H1 (cell line): ENCODE results near the gene ECD. TPM values are rescaled to one million over a fixed set of nuclear protein-coding genes. Genes with fewer than 3 reads are reported as not detected.

Source experiments
- BRCA1 ChIP-seq: IDR thresholded peaks from 2 replicates; pipeline ENCODE4 v1.6.1; 2012; ENCODE audit warnings: low read depth, low read length, improper control_type of control experiment
- CBX8 ChIP-seq: fragments of 300-800, 300-1000 bp; sonication (generic); IDR thresholded peaks from 2 replicates; pipeline ENCODE4 v1.7.1; 2016; ENCODE audit warnings: low read depth, low read length, borderline replicate concordance
- CEBPB ChIP-seq: IDR thresholded peaks from 2 replicates; pipeline ENCODE4 v1.6.1; 2012; ENCODE audit warnings: low read depth, low read length
- CHD2 ChIP-seq: IDR thresholded peaks from 2 replicates; pipeline ENCODE4 v1.6.1; 2012; ENCODE audit warnings: low read length, improper control_type of control experiment
- CTBP2 ChIP-seq: IDR thresholded peaks from 2 replicates; pipeline ENCODE4 v1.7.0; 2011; ENCODE audit warnings: borderline replicate concordance, mild to moderate bottlenecking, moderate library complexity, mixed read lengths, low read length; ENCODE audit not compliant: insufficient read depth, insufficient read length
- EGR1 ChIP-seq: IDR thresholded peaks from 2 replicates; pipeline ENCODE4 v1.6.1; 2011; ENCODE audit warnings: low read depth, low read length, borderline replicate concordance
- GTF2F1 ChIP-seq: IDR thresholded peaks from 2 replicates; pipeline ENCODE4 v1.6.1; 2012; ENCODE audit warnings: low read depth, low read length, improper control_type of control experiment, borderline replicate concordance
- JUND ChIP-seq: IDR thresholded peaks from 2 replicates; pipeline ENCODE4 v1.6.1; 2011; ENCODE audit warnings: mild to moderate bottlenecking, improper control_type of control experiment, low read length
- MAX ChIP-seq: IDR thresholded peaks from 2 replicates; pipeline ENCODE4 v1.6.1; 2012; ENCODE audit warnings: inconsistent platforms
- NANOG ChIP-seq: IDR thresholded peaks from 2 replicates; pipeline ENCODE4 v1.6.1; 2011; ENCODE audit warnings: low read length, low read depth, mild to moderate bottlenecking, inconsistent platforms; ENCODE audit not compliant: insufficient read depth, poor library complexity, severe bottlenecking
- RAD21 ChIP-seq, 2 experiments: IDR thresholded peaks in 1 of 2; conservative IDR thresholded peaks in 1 of 2; 2 replicates each; pipeline ENCODE4 v1.6.1; 2011; ENCODE audit warnings: low read depth in 2 of 2, low read length in 2 of 2, improper control_type of control experiment in 1 of 2, inconsistent platforms in 1 of 2, mild to moderate bottlenecking in 1 of 2, moderate library complexity in 1 of 2
- RXRA ChIP-seq: IDR thresholded peaks from 2 replicates; pipeline ENCODE4 v1.6.1; 2011; ENCODE audit warnings: low read depth, mild to moderate bottlenecking, low read length, moderate library complexity; ENCODE audit not compliant: insufficient read depth
- SIN3A ChIP-seq, 2 experiments: IDR thresholded peaks in 1 of 2; conservative IDR thresholded peaks in 1 of 2; 2 replicates each; pipeline ENCODE4 v1.6.1; 2011 to 2012; ENCODE audit warnings: low read length in 2 of 2, improper control_type of control experiment in 1 of 2, low read depth in 1 of 2, mild to moderate bottlenecking in 1 of 2
- SIX5 ChIP-seq: IDR thresholded peaks from 2 replicates; pipeline ENCODE4 v1.6.1; 2011; ENCODE audit warnings: mild to moderate bottlenecking, low read depth, low read length
- SP2 ChIP-seq: IDR thresholded peaks from 2 replicates; pipeline ENCODE4 v1.6.1; 2012; ENCODE audit warnings: mild to moderate bottlenecking, low read length, inconsistent platforms
- SRF ChIP-seq: IDR thresholded peaks from 2 replicates; pipeline ENCODE4 v1.6.1; 2011; ENCODE audit warnings: mild to moderate bottlenecking, low read depth, low read length, moderate library complexity
- SUZ12 ChIP-seq: fragments of 200-600 bp; sonication (generic); IDR thresholded peaks from 2 replicates; pipeline ENCODE4 v1.6.1; 2012; ENCODE audit warnings: mild to moderate bottlenecking, inconsistent platforms, low read length, moderate library complexity, mixed read lengths
- TAF7 ChIP-seq: optimal IDR thresholded peaks from 2 replicates; pipeline ENCODE3; 2011; ENCODE audit warnings: low read depth, mild to moderate bottlenecking, inconsistent platforms, low read length, moderate library complexity, borderline replicate concordance
- USF2 ChIP-seq: IDR thresholded peaks from 2 replicates; pipeline ENCODE4 v1.6.1; 2011; ENCODE audit warnings: low read length, improper control_type of control experiment
- ZNF274 ChIP-seq: IDR thresholded peaks from 2 replicates; pipeline ENCODE4 v1.7.0; 2012; ENCODE audit warnings: low read length, borderline replicate concordance; ENCODE audit errors: extremely low read depth
- polyA plus RNA-seq, 7 experiments: library from polyadenylated mRNA; depleted of rRNA in 3 of 7; stranded (reverse) in 5 of 7; unstranded in 2 of 7; fragments of >200 nt in 5 of 7; fragments of 200-250 nt in 2 of 7; gene quantifications; 1 replicate in 5 of 7; 2 replicates in 1 of 7; 4 replicates in 1 of 7; pipeline versions ENCODE4 v1.2.1 to v1.2.3, GENCODE V29; 2011 to 2013; ENCODE audit warnings: missing spikeins in 2 of 7, mixed read lengths in 2 of 7
- total RNA-seq: library from RNA; stranded (reverse); fragmentation: NEBNext Ultra II Directional; extraction: Animal tissue kit (Norgen Biotek cat#: 25700); gene quantifications from 2 replicates; pipeline ENCODE4 v1.2.1, GENCODE V29; 2021

Gene ECD
- total and polyA plus RNA-seq, 2 of the 8 experiments (the other 6 are each of a cell fraction or from before 2014, with no cell fraction given) = 27.1 to 38.0 TPM

- TF ChIP-seq GTF2F1 (peak; percentile 50; the same call in 1 of the 2 replicates), SIN3A (conservative IDR thresholded peaks at IDR 0.05 in 1 of 2, IDR thresholded peaks at IDR 0.05 in 1 of 2; ENCODE audit: low read depth in 1 of 2, low read length in 2 of 2) (peak in 1 of 2 experiments; percentile 82; a peak in 2 of 4 replicates), SIX5 (peak; percentile 19; the same call in 1 of the 2 replicates), SRF (peak; percentile 86), EGR1 (peak; percentile 55), SUZ12 (no peak), JUND (no peak), TAF7 (peak; percentile 80), CTBP2 (peak; percentile 41), MAX (no peak), CHD2 (peak; percentile 41; the same call in 1 of the 2 replicates), CBX8 (no peak), BRCA1 (peak; percentile 51; the same call in 1 of the 2 replicates), RXRA (no peak), RAD21 (IDR thresholded peaks at IDR 0.05 in 1 of 2, conservative IDR thresholded peaks at IDR 0.05 in 1 of 2; ENCODE audit: low read depth in 2 of 2, low read length in 2 of 2) (no peak), USF2 (0 out of 2 replicates have a peak, but pooled peaks have one; percentile 9), SP2 (no peak), CEBPB (no peak), ZNF274 (no peak), NANOG (no peak)
These were observed at the start of gene ECD, which contains the start of gene FAM149B1 (continued) for GRCh38 chr10:73167783-73168464.
